ENCODE data around the gene SLC6A19. TPM values are rescaled to one million over a fixed set of nuclear protein-coding genes. Genes with fewer than 3 reads are reported as not detected.

Gene SLC6A19
- total and polyA plus RNA-seq, 2 of the 4 experiments (the other 2 are of a cell fraction) = not detected

- Histone ChIP-seq H3K36me3 (ENCODE audit: control insufficient read depth, insufficient read depth, low read length) (no peaks in the 10 kb centered on the region), H2AK9ac (replicated peaks; ENCODE audit: low read depth, low read length, poor library complexity) (no peak overlapping the region), H3K27me3 (ENCODE audit: control insufficient read depth, insufficient read depth, low read length) (peaks cover 39% of the 10 kb centered on the region; the same call in 1 of the 2 replicates), H2BK120ac (ENCODE audit: low read depth, low read length) (no peak overlapping the region), H3K4ac (ENCODE audit: low read depth, low read length) (no peak overlapping the region), H4K20me1 (ENCODE audit: insufficient read depth, low read length) (no peaks in the 10 kb centered on the region), H3K4me1 (ENCODE audit: control insufficient read depth, insufficient read depth, low read length) (no peaks in the 10 kb centered on the region), H2AFZ (replicated peaks; ENCODE audit: low read length, poor library complexity) (no peak overlapping the region), H3K4me3 (ENCODE audit: insufficient read depth, low read depth, low read length) (no peak overlapping the region), H2BK15ac (ENCODE audit: low read depth, low read length) (no peak overlapping the region), H4K5ac (ENCODE audit: low read depth, low read length) (no peak overlapping the region), H4K91ac (ENCODE audit: insufficient read depth, low read depth, low read length) (no peak overlapping the region), H3K9ac (ENCODE audit: low read depth, low read length) (no peak overlapping the region), H4K8ac (ENCODE audit: low read depth in 2 of 2, low read length in 2 of 2) (no peak overlapping the region), H3K79me1 (ENCODE audit: low read depth in 1 of 2, low read length in 2 of 2) (no peaks in the 10 kb centered on the region), H3K9me3 (ENCODE audit: control insufficient read depth, insufficient read depth, low read length) (peaks cover 5% of the 10 kb centered on the region; the same call in 1 of the 2 replicates), H3K27ac (ENCODE audit: insufficient read depth, low read length) (no peak overlapping the region), H3K18ac (ENCODE audit: low read depth, low read length) (no peak overlapping the region), H2BK20ac (ENCODE audit: low read depth, low read length) (no peak overlapping the region), H2AK5ac (ENCODE audit: low read depth, low read length) (no peak overlapping the region), H2BK5ac (ENCODE audit: low read depth, low read length, poor library complexity, severe bottlenecking) (no peak overlapping the region), H3K56ac (ENCODE audit: extremely low read depth, insufficient read depth, low read length) (no peak overlapping the region), H3K23ac (ENCODE audit: low read depth, low read length) (no peak overlapping the region), H3K9me1 (ENCODE audit: insufficient read depth, low read length) (no peaks in the 10 kb centered on the region; the same call in 1 of the 2 replicates), H3K4me2 (ENCODE audit: low read depth, low read length) (no peak overlapping the region), H3K14ac (replicated peaks; ENCODE audit: low read depth, low read length) (no peak overlapping the region)
- WGBS, 2 experiments (ENCODE audit: extremely low coverage in 2 of 2, insufficient read length in 1 of 2) = 77% methylated on average over 16 of the region's 23 CpGs; no CpG with 5 or more reads in 1 of the 2 experiments
- no peak for ATAC-seq (ENCODE audit: low read depth)
- BruUV-seq (replicated peaks) = no TSS peak
- TF ChIP-seq NFE2L2 (IDR thresholded peaks at IDR 0.05; ENCODE audit: low read depth, low read length) = no peak
- TF ChIP-seq SMC3 (IDR thresholded peaks at IDR 0.05; ENCODE audit: low read depth, low read length) = no peak
- no peak for TF ChIP-seq MAFK (IDR thresholded peaks at IDR 0.05; ENCODE audit: low read depth, low read length)
- TF ChIP-seq RAD21 (IDR thresholded peaks at IDR 0.05; ENCODE audit: low read length) = no peak
- TF ChIP-seq RFX5 (IDR thresholded peaks at IDR 0.05; ENCODE audit: low read depth, low read length) = no peak
- no peak for TF ChIP-seq BHLHE40 (IDR thresholded peaks at IDR 0.05; ENCODE audit: low read depth, low read length)
- no peak for TF ChIP-seq MAZ (IDR thresholded peaks at IDR 0.05; ENCODE audit: borderline replicate concordance, low read depth, low read length)
- TF ChIP-seq RCOR1 (IDR thresholded peaks at IDR 0.05; ENCODE audit: insufficient replicate concordance, low read length) = no peak
- TF ChIP-seq CHD1 (IDR thresholded peaks at IDR 0.05; ENCODE audit: low read depth, low read length) = no peak
- TF ChIP-seq CEBPB (IDR thresholded peaks at IDR 0.05; ENCODE audit: low read depth, low read length) = no peak
- TF ChIP-seq CTCF (conservative IDR thresholded peaks at IDR 0.05; ENCODE audit: low read depth, low read length) = no peak
- TF ChIP-seq MXI1 (IDR thresholded peaks at IDR 0.05; ENCODE audit: borderline replicate concordance, low read depth, low read length) = no peak
- TF ChIP-seq FOS (IDR thresholded peaks at IDR 0.05; ENCODE audit: low read depth, low read length) = no peak
- no peak for TF ChIP-seq USF2 (IDR thresholded peaks at IDR 0.05; ENCODE audit: low read depth, low read length)
- TF ChIP-seq, protein P1, sequence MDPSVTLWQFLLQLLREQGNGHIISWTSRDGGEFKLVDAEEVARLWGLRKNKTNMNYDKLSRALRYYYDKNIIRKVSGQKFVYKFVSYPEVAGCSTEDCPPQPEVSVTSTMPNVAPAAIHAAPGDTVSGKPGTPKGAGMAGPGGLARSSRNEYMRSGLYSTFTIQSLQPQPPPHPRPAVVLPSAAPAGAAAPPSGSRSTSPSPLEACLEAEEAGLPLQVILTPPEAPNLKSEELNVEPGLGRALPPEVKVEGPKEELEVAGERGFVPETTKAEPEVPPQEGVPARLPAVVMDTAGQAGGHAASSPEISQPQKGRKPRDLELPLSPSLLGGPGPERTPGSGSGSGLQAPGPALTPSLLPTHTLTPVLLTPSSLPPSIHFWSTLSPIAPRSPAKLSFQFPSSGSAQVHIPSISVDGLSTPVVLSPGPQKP (IDR thresholded peaks at IDR 0.05; ENCODE audit: borderline replicate concordance, low read depth, low read length) = no peak
- TF ChIP-seq POLR2A (IDR thresholded peaks at IDR 0.05; ENCODE audit: low read depth, low read length) = no peak
- ChIA-PET CTCF (no interaction called here), POLR2A (ENCODE audit: unreplicated experiment) (no interaction called here)
- dilution Hi-C loops (cut with HindIII; ENCODE audit: low sequenced_read_pairs, unreplicated experiment) (no loop called here), in situ Hi-C loops (cut with MboI; ENCODE audit: low sequenced_read_pairs) (no loop called here), intact Hi-C loops (cut with micrococcal nuclease) (no loop called here)
- no peak for DNase-seq
Observed at GRCh38 chr5:1161108-1161832, 40.1 kb upstream of the SLC6A19 start.

Data from IMR-90 (cell line).